ENCODE measurements around the gene ROR1.

The ROR1 gene

DNA sequence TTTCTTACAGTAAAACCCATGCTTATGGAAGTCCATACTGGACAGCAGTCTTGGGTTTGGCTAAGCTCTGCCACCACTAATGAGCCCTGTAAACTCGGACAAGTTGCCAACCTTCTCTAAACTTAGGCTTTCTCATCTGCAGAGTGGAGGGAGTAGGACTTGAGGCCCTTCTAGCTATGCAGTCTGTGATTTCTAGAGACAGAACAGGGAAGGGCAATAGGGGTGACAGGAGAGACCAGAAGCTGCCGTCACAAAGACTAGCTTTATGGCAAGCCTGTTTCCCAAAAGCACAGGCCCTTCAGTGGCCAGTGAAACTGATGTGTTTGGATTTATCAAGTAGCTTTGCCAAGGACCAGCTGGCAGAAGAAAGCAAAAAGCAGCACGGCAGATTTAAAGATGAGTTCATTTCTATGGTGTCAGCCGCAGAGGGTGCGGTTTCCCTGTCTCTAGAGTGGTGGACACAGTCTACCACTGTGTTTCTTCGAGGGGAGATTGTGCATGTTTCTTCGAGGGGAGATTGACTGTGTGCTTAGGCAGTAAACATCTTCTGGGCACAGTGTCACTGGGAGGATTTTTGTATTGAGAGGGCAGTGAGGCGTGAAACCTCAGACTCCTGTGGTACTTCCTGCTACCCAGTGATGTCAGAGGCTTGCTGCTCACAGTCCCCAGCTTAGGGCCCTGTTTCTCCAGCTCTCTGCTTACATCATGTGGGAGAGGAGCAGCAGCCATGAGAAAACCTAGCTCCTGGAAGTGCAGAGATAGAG lies 119.0 kb downstream of the ROR1 start (continued):
- TF ChIP-seq ZNF843 (tag by site-specific recombination; IDR thresholded peaks at IDR 0.05) (peak; percentile 51; the same call in 1 of the 2 replicates), ZSCAN23 (tag by site-specific recombination; IDR thresholded peaks at IDR 0.05) (no peak), ZNF335 (tag by site-specific recombination; conservative IDR thresholded peaks at IDR 0.05) (no peak; the same call in 1 of the 2 replicates), PRDM10 (tag by site-specific recombination; IDR thresholded peaks at IDR 0.05) (peak; percentile 95), SCRT2 (tag by site-specific recombination; IDR thresholded peaks at IDR 0.05) (0 out of 2 replicates have a peak, but pooled peaks have one; percentile 45), KLF7 (tag by site-specific recombination; IDR thresholded peaks at IDR 0.05; ENCODE audit: borderline replicate concordance) (no peak), ZNF214 (tag by site-specific recombination; IDR thresholded peaks at IDR 0.05; ENCODE audit: borderline replicate concordance) (no peak), ZBTB11 (tag by site-specific recombination; conservative IDR thresholded peaks at IDR 0.05; ENCODE audit: low read depth) (no peak), SP7 (tag by site-specific recombination; IDR thresholded peaks at IDR 0.05) (peak; percentile 68), ZNF184 (tag by site-specific recombination; IDR thresholded peaks at IDR 0.05) (peak; percentile 48; the same call in 1 of the 2 replicates), ZNF324 (tag by site-specific recombination; IDR thresholded peaks at IDR 0.05) (no peak)

DNA sequence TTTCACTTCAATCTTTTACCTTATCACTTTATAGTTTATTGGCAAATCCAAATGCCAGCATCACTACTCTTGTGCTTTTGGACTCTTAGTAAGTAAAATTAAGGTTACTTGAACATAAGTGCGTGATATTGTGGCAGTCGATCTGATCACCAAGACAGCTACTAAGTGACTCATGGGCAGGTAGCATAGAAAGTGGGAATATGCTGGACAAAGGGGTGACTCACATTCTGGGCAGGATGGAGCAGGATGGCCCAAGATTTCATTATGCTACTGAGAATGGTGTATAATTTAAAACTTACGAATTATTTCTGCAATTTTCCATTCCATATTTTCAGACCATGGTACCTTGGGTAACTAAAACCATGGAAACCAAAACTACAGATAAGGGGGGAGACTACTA lies 120.2 kb downstream of the ROR1 start:
- TF ChIP-seq ZNF785 (tag by site-specific recombination; IDR thresholded peaks at IDR 0.05) (no peak), SCRT1 (tag by site-specific recombination; IDR thresholded peaks at IDR 0.05; ENCODE audit: borderline replicate concordance) (no peak), ZBTB21 (tag by site-specific recombination; IDR thresholded peaks at IDR 0.05) (no peak), ZNF138 (tag by site-specific recombination; IDR thresholded peaks at IDR 0.05; ENCODE audit: borderline replicate concordance) (no peak), ZNF777 (tag by site-specific recombination; IDR thresholded peaks at IDR 0.05; ENCODE audit: borderline replicate concordance) (no peak)
- TF ChIP-seq, protein P1, sequence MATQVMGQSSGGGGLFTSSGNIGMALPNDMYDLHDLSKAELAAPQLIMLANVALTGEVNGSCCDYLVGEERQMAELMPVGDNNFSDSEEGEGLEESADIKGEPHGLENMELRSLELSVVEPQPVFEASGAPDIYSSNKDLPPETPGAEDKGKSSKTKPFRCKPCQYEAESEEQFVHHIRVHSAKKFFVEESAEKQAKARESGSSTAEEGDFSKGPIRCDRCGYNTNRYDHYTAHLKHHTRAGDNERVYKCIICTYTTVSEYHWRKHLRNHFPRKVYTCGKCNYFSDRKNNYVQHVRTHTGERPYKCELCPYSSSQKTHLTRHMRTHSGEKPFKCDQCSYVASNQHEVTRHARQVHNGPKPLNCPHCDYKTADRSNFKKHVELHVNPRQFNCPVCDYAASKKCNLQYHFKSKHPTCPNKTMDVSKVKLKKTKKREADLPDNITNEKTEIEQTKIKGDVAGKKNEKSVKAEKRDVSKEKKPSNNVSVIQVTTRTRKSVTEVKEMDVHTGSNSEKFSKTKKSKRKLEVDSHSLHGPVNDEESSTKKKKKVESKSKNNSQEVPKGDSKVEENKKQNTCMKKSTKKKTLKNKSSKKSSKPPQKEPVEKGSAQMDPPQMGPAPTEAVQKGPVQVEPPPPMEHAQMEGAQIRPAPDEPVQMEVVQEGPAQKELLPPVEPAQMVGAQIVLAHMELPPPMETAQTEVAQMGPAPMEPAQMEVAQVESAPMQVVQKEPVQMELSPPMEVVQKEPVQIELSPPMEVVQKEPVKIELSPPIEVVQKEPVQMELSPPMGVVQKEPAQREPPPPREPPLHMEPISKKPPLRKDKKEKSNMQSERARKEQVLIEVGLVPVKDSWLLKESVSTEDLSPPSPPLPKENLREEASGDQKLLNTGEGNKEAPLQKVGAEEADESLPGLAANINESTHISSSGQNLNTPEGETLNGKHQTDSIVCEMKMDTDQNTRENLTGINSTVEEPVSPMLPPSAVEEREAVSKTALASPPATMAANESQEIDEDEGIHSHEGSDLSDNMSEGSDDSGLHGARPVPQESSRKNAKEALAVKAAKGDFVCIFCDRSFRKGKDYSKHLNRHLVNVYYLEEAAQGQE (tag by site-specific recombination; IDR thresholded peaks at IDR 0.05) = no peak
- no peak overlapping the region for H3K27ac ChIP-seq (ENCODE audit: extremely low read depth, low read depth, low read length)
- H3K4me3 ChIP-seq (ENCODE audit: low read depth, low read length) = no peak overlapping the region
- ChIA-PET CTCF (no interaction called here), POLR2A (no interaction called here)
- H3K9me3 ChIP-seq (ENCODE audit: control insufficient read depth, insufficient read depth, low read depth, low read length) = no peaks in the 10 kb centered on the region
- H3K4me1 ChIP-seq (ENCODE audit: control insufficient read depth, insufficient read depth, low read length) = peaks cover 9% of the 10 kb centered on the region; the same call in 1 of the 2 replicates
- no peaks in the 10 kb centered on the region for H3K36me3 ChIP-seq (ENCODE audit: control insufficient read depth in 2 of 2, insufficient read depth in 1 of 2, low read length in 2 of 2)

Data from HEK293 (cell line).